Measurements from ENCODE around the gene TGM6.

Gene TGM6

GRCh38 chr20:2465100-2465499, 84.4 kb downstream of the TGM6 start:
- H3K4me1 ChIP-seq (ENCODE audit: insufficient read depth, low read length, poor library complexity, severe bottlenecking), result peaks cover 38% of the 10 kb centered on the region
- H3K9ac ChIP-seq (ENCODE audit: low read depth, low read length, poor library complexity, severe bottlenecking), result no peak overlapping the region
- no peak overlapping the region for H2AFZ ChIP-seq (ENCODE audit: low read length)
- H3K79me2 ChIP-seq (ENCODE audit: insufficient read depth, low read length), result peaks cover 78% of the 10 kb centered on the region
- peaks cover 88% of the 10 kb centered on the region for H4K20me1 ChIP-seq (ENCODE audit: insufficient read depth, low read length, poor library complexity, severe bottlenecking)
- H3K4me2 ChIP-seq (ENCODE audit: low read depth, low read length, poor library complexity, severe bottlenecking), result peak overlapping the region; percentile 100
- TF ChIP-seq, protein P1, sequence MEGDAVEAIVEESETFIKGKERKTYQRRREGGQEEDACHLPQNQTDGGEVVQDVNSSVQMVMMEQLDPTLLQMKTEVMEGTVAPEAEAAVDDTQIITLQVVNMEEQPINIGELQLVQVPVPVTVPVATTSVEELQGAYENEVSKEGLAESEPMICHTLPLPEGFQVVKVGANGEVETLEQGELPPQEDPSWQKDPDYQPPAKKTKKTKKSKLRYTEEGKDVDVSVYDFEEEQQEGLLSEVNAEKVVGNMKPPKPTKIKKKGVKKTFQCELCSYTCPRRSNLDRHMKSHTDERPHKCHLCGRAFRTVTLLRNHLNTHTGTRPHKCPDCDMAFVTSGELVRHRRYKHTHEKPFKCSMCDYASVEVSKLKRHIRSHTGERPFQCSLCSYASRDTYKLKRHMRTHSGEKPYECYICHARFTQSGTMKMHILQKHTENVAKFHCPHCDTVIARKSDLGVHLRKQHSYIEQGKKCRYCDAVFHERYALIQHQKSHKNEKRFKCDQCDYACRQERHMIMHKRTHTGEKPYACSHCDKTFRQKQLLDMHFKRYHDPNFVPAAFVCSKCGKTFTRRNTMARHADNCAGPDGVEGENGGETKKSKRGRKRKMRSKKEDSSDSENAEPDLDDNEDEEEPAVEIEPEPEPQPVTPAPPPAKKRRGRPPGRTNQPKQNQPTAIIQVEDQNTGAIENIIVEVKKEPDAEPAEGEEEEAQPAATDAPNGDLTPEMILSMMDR (conservative IDR thresholded peaks at IDR 0.05; ENCODE audit: low read length), result no peak
- TF ChIP-seq EZH2phosphoT487 (IDR thresholded peaks at IDR 0.05; ENCODE audit: borderline replicate concordance), result no peak
- no peak overlapping the region for H3K4me3 ChIP-seq (ENCODE audit: low read length, poor library complexity, severe bottlenecking)
- no peaks in the 10 kb centered on the region for H3K9me2 ChIP-seq (replicated peaks; ENCODE audit: low read depth, low read length)
- peaks cover 75% of the 10 kb centered on the region for H3K36me3 ChIP-seq (ENCODE audit: insufficient read depth, low read length)
- peaks cover 4% of the 10 kb centered on the region for H3K27me3 ChIP-seq (ENCODE audit: insufficient read depth, low read length, poor library complexity, severe bottlenecking)
- H3F3A ChIP-seq (ENCODE audit: low read depth), result peaks cover 7% of the 10 kb centered on the region; the same call in 1 of the 2 replicates
- no peaks in the 10 kb centered on the region for H3K9me3 ChIP-seq (ENCODE audit: insufficient read depth, low read depth, low read length)

- peaks cover 80% of the 10 kb centered on the region for H4K20me1 ChIP-seq (ENCODE audit: insufficient read depth, low read length, poor library complexity, severe bottlenecking)
- 0 out of 2 replicates have a peak, but pooled peaks cover 2% of the 10 kb centered on the region for H3F3A ChIP-seq (ENCODE audit: low read depth)
- H3K9me3 ChIP-seq (ENCODE audit: insufficient read depth, low read depth, low read length), result no peaks in the 10 kb centered on the region
- TF ChIP-seq EZH2phosphoT487 (IDR thresholded peaks at IDR 0.05; ENCODE audit: borderline replicate concordance), result no peak
- TF ChIP-seq, protein P1 (conservative IDR thresholded peaks at IDR 0.05; ENCODE audit: low read length), result no peak
- H3K9me2 ChIP-seq (replicated peaks; ENCODE audit: low read depth, low read length), result no peaks in the 10 kb centered on the region
- H2AFZ ChIP-seq (ENCODE audit: low read length), result no peak overlapping the region
- peaks cover 38% of the 10 kb centered on the region for H3K4me1 ChIP-seq (ENCODE audit: insufficient read depth, low read length, poor library complexity, severe bottlenecking)
- H3K4me2 ChIP-seq (ENCODE audit: low read depth, low read length, poor library complexity, severe bottlenecking), result peak overlapping the region; percentile 100
- H3K79me2 ChIP-seq (ENCODE audit: insufficient read depth, low read length), result peaks cover 81% of the 10 kb centered on the region
- H3K4me3 ChIP-seq (ENCODE audit: low read length, poor library complexity, severe bottlenecking), result peak overlapping the region; percentile 99
- peaks cover 52% of the 10 kb centered on the region for H3K36me3 ChIP-seq (ENCODE audit: insufficient read depth, low read length)
- H3K27me3 ChIP-seq (ENCODE audit: insufficient read depth, low read length, poor library complexity, severe bottlenecking), result peaks cover 10% of the 10 kb centered on the region
- peak overlapping the region; percentile 98 for H3K9ac ChIP-seq (ENCODE audit: low read depth, low read length, poor library complexity, severe bottlenecking)
These were observed 86.7 kb downstream of the TGM6 start for GRCh38 chr20:2467412-2467811.

- TF ChIP-seq, protein P1 (conservative IDR thresholded peaks at IDR 0.05; ENCODE audit: low read length), result no peak
- no peak for TF ChIP-seq EZH2phosphoT487 (IDR thresholded peaks at IDR 0.05; ENCODE audit: borderline replicate concordance)
- Histone ChIP-seq H3K36me3 (ENCODE audit: insufficient read depth, low read length) (peaks cover 38% of the 10 kb centered on the region), H3K4me1 (ENCODE audit: insufficient read depth, low read length, poor library complexity, severe bottlenecking) (peaks cover 38% of the 10 kb centered on the region), H3F3A (ENCODE audit: low read depth) (0 out of 2 replicates have a peak, but pooled peaks cover 2% of the 10 kb centered on the region), H3K9ac (ENCODE audit: low read depth, low read length, poor library complexity, severe bottlenecking) (peak overlapping the region; percentile 98), H3K9me3 (ENCODE audit: insufficient read depth, low read depth, low read length) (no peaks in the 10 kb centered on the region), H2AFZ (ENCODE audit: low read length) (no peak overlapping the region), H3K79me2 (ENCODE audit: insufficient read depth, low read length) (peaks cover 68% of the 10 kb centered on the region), H3K4me3 (ENCODE audit: low read length, poor library complexity, severe bottlenecking) (peak overlapping the region; percentile 99), H3K9me2 (replicated peaks; ENCODE audit: low read depth, low read length) (no peaks in the 10 kb centered on the region), H4K20me1 (ENCODE audit: insufficient read depth, low read length, poor library complexity, severe bottlenecking) (peaks cover 67% of the 10 kb centered on the region), H3K27me3 (ENCODE audit: insufficient read depth, low read length, poor library complexity, severe bottlenecking) (peaks cover 10% of the 10 kb centered on the region), H3K4me2 (ENCODE audit: low read depth, low read length, poor library complexity, severe bottlenecking) (peak overlapping the region; percentile 100)
These were observed 88.1 kb downstream of the TGM6 start for GRCh38 chr20:2468581-2469407.

All from Loucy (cell line).